ENCODE results near the gene MGP. TPM values are rescaled to one million over a fixed set of nuclear protein-coding genes. Genes with fewer than 3 reads are reported as not detected.

Gene MGP
- total and polyA plus RNA-seq, 2 of the 4 experiments (the other 2 are of a cell fraction) = 1.4 to 2.7 TPM

GRCh38 chr12:14906114-14906513, 20.5 kb upstream of the MGP start:
- Histone ChIP-seq H3K27ac (ENCODE audit: insufficient read depth, low read length) (no peak overlapping the region), H3K4me2 (ENCODE audit: low read depth, low read length) (no peak overlapping the region), H4K8ac (ENCODE audit: low read depth in 2 of 2, low read length in 2 of 2) (no peak overlapping the region), H2BK20ac (ENCODE audit: low read depth, low read length) (no peak overlapping the region), H2AFZ (replicated peaks; ENCODE audit: low read length, poor library complexity) (no peak overlapping the region), H3K79me1 (ENCODE audit: low read depth in 1 of 2, low read length in 2 of 2) (no peaks in the 10 kb centered on the region), H3K4ac (ENCODE audit: low read depth, low read length) (no peak overlapping the region), H3K4me1 (ENCODE audit: control insufficient read depth, insufficient read depth, low read length) (peaks cover 3% of the 10 kb centered on the region), H3K9me1 (ENCODE audit: insufficient read depth, low read length) (no peaks in the 10 kb centered on the region), H2AK5ac (ENCODE audit: low read depth, low read length) (no peak overlapping the region), H4K5ac (ENCODE audit: low read depth, low read length) (no peak overlapping the region), H2BK15ac (ENCODE audit: low read depth, low read length) (no peak overlapping the region), H3K56ac (ENCODE audit: extremely low read depth, insufficient read depth, low read length) (no peak overlapping the region), H3K36me3 (ENCODE audit: control insufficient read depth, insufficient read depth, low read length) (no peaks in the 10 kb centered on the region), H3K27me3 (ENCODE audit: control insufficient read depth, insufficient read depth, low read length) (no peaks in the 10 kb centered on the region), H3K9ac (ENCODE audit: low read depth, low read length) (no peak overlapping the region), H3K4me3 (ENCODE audit: insufficient read depth, low read depth, low read length) (no peak overlapping the region), H3K9me3 (ENCODE audit: control insufficient read depth, insufficient read depth, low read length) (no peaks in the 10 kb centered on the region), H2BK5ac (ENCODE audit: low read depth, low read length, poor library complexity, severe bottlenecking) (no peak overlapping the region), H2BK120ac (ENCODE audit: low read depth, low read length) (no peak overlapping the region), H4K20me1 (ENCODE audit: insufficient read depth, low read length) (no peaks in the 10 kb centered on the region), H3K23ac (ENCODE audit: low read depth, low read length) (no peak overlapping the region), H4K91ac (ENCODE audit: insufficient read depth, low read depth, low read length) (no peak overlapping the region), H3K14ac (replicated peaks; ENCODE audit: low read depth, low read length) (no peak overlapping the region), H2AK9ac (replicated peaks; ENCODE audit: low read depth, low read length, poor library complexity) (no peak overlapping the region), H3K18ac (ENCODE audit: low read depth, low read length) (no peak overlapping the region)
- dilution Hi-C loops (cut with HindIII; ENCODE audit: low sequenced_read_pairs, unreplicated experiment) (no loop called here), intact Hi-C loops (cut with micrococcal nuclease) (no loop called here), in situ Hi-C loops (cut with MboI; ENCODE audit: low sequenced_read_pairs) (no loop called here)
- no TSS peak for BruUV-seq (replicated peaks)
- no peak for TF ChIP-seq POLR2A (IDR thresholded peaks at IDR 0.05; ENCODE audit: low read depth, low read length)
- no peak for TF ChIP-seq ELK1 (IDR thresholded peaks at IDR 0.05; ENCODE audit: borderline replicate concordance, low read depth, low read length)
- no peak for TF ChIP-seq MAZ (IDR thresholded peaks at IDR 0.05; ENCODE audit: borderline replicate concordance, low read depth, low read length)
- no peak for ATAC-seq (ENCODE audit: low read depth)
- CTCF ChIA-PET = no interaction called here
- DNase-seq = no peak
- WGBS, 2 experiments (ENCODE audit: extremely low coverage in 2 of 2, insufficient read length in 1 of 2) = no CpG with 5 or more reads among the region's 5 CpGs
- POLR2A ChIA-PET (ENCODE audit: unreplicated experiment) = interaction anchor here (0.5 kb wide), 1 partner anchor 43 kb away, joined by 4 read pairs; no protein-coding TSS in a partner anchor

Data from IMR-90 (cell line).